HG02973 (cell line): ENCODE data around the gene EFCAB14.
"Not testable (repeated sequence)": the region's sequence is repeated elsewhere in the genome, so short reads cannot be mapped to it uniquely, and the experiment has no call there.

Experiments used
- ATAC-seq: cut with Tn5 transposase; IDR thresholded peaks from one replicate; pipeline ENCODE4 v1.9.1; 2021; ENCODE audit warnings: moderate library complexity; ENCODE audit not compliant: unreplicated experiment

Gene EFCAB14

GRCh38 chr1:46657775-46658174 lies 61.1 kb downstream of the EFCAB14 start:
- ATAC-seq = no peak

GRCh38 chr1:46656643-46657042 lies 62.3 kb downstream of the EFCAB14 start:
- no peak for ATAC-seq

- no peak for ATAC-seq
Measured at GRCh38 chr1:46655848-46656247, 63.1 kb downstream of the EFCAB14 start.

GRCh38 chr1:46654698-46655097 lies 64.2 kb downstream of the EFCAB14 start:
- ATAC-seq = not testable (repeated sequence)

GRCh38 chr1:46654012-46654411 lies 64.9 kb downstream of the EFCAB14 start:
- no peak for ATAC-seq

- no peak for ATAC-seq
Measured at GRCh38 chr1:46653405-46653958, 65.4 kb downstream of the EFCAB14 start.

- no peak for ATAC-seq
Measured at GRCh38 chr1:46652321-46653100, 66.4 kb downstream of the EFCAB14 start.

GRCh38 chr1:46651152-46651551 lies 67.8 kb downstream of the EFCAB14 start:
- ATAC-seq = not testable (repeated sequence)

- no peak for ATAC-seq
Measured at GRCh38 chr1:46650491-46650890, 68.4 kb downstream of the EFCAB14 start.

- no peak for ATAC-seq
Measured at GRCh38 chr1:46649764-46650163, 69.2 kb downstream of the EFCAB14 start.

- ATAC-seq = no peak
Measured at GRCh38 chr1:46647611-46648010, 71.3 kb downstream of the EFCAB14 start.

- no peak for ATAC-seq
Measured at GRCh38 chr1:46646844-46647243, 72.1 kb downstream of the EFCAB14 start.

GRCh38 chr1:46646331-46646730 lies 72.6 kb downstream of the EFCAB14 start:
- no peak for ATAC-seq

GRCh38 chr1:46645815-46646214 lies 73.1 kb downstream of the EFCAB14 start:
- ATAC-seq = no peak

- ATAC-seq = no peak
Measured at GRCh38 chr1:46643368-46643775, 75.5 kb downstream of the EFCAB14 start.

GRCh38 chr1:46642115-46642680 lies 76.7 kb downstream of the EFCAB14 start:
- no peak for ATAC-seq

- no peak for ATAC-seq
Measured at GRCh38 chr1:46639547-46639946, 79.4 kb downstream of the EFCAB14 start.

- ATAC-seq = no peak
Measured at GRCh38 chr1:46638921-46639320, 80.0 kb downstream of the EFCAB14 start.

- no peak for ATAC-seq
Measured at GRCh38 chr1:46637444-46638083, 81.3 kb downstream of the EFCAB14 start.

- ATAC-seq = no peak
Measured at GRCh38 chr1:46635205-46635604, 83.7 kb downstream of the EFCAB14 start.

GRCh38 chr1:46630719-46631118 lies 88.2 kb downstream of the EFCAB14 start:
- ATAC-seq = no peak
